Activated CD4-positive, alpha-beta T cell treated with anti-CD3 and anti-CD28 coated beads for 48 hours (primary cell): ENCODE data around the gene TSNAX.

Experiments used
- DNase-seq: peaks from one replicate; pipeline ENCODE4 v3.0.0-alpha.2; 2020

The TSNAX gene

GRCh38 chr1:231604276-231604621 is 75.8 kb downstream of the TSNAX start:
- DNase-seq: no peak

- no peak for DNase-seq
These were observed 77.0 kb downstream of the TSNAX start for GRCh38 chr1:231605149-231606100.

DNA sequence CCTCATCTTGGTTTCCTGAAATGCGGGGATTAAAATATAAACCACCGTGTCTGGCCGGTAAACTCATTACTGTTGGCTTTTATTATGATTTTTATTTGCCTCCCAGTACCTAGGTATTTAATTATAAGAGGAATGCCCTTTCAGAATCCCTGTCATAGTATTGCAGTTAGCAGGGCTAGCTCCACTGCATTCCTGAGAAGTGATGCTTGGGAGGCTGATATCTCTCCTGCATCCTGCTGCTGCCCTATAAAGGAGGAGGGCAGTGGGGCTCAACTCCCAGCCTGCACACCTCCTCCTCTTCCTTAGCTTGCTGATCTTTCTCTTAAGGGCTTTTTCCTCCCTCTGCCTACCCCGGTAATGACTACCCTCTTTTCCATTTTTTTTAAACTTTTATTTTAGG is 78.2 kb downstream of the TSNAX start:
- no peak for DNase-seq

- no peak for DNase-seq
These were observed 81.9 kb downstream of the TSNAX start for GRCh38 chr1:231610388-231610787.

DNA sequence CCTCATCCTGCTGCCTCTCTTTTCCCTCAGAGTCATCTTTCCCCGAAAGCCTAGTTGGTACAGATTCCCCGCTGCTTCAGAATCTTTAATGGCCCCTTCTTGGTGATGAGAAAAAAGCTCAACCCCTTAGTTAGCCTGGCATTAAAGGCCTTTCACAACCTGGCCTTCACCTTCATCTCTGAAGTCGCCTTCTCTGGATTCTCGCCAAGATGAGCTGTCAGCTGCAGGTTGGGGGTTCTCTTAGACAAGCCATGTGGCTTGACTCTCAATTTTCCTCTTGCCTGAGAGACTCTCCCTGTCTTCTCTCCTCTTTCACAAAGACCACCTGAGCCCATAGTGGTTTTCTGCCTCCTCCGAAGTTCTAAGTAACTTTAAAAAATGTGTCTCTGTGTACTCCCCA is 82.6 kb downstream of the TSNAX start:
- no peak for DNase-seq

DNA sequence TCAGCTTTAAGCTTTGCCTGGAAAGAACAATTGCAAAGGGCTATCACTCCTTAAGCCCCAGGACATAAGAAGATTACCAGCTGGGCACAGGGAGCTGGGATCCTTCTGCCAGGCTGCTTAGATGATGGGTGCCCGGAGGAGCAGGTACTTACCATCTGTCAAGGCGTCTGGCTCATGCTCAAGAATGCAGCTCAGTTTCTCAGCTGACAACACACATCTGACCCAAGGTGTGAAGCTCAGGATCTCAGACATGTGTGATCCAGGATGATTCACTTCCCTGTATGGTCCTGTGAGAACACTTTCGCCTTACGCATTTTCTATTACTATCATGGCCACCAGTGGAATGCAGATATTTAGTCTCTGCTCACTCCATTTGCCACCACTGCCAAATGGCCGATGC is 83.4 kb downstream of the TSNAX start:
- DNase-seq: no peak

DNA sequence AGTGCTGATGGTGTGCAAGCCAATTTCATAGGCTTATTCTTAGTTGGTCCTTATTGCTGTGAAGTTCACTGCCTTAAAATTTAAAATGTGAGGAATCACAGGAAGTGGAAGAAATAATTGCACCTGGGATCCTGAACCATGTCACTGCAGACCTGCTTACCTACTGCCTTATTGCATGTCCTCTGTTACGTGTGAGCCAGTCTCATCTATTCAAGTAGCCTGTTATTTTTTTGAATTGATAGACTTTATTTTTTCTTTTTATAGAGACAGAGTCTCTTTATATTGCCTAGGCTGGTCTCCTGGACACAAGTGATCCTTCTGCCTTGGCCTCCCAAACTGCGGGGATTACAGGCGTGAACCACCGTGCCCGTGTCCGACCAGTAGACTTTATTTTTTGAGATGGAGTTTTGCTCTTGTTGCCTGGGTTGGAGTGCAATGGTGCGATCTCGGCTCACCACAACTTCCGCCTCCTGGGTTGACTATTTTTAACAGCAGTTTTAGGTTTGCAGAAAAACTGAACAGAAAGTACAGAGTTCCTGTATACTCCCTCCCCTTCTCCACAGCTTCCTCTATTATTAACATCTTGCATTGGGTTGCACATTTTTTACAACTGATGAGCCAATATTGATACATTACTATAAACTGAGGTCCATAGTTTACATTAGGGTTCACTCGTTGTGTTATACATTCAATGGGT is 84.1 kb downstream of the TSNAX start:
- DNase-seq: peak; percentile 45

DNA sequence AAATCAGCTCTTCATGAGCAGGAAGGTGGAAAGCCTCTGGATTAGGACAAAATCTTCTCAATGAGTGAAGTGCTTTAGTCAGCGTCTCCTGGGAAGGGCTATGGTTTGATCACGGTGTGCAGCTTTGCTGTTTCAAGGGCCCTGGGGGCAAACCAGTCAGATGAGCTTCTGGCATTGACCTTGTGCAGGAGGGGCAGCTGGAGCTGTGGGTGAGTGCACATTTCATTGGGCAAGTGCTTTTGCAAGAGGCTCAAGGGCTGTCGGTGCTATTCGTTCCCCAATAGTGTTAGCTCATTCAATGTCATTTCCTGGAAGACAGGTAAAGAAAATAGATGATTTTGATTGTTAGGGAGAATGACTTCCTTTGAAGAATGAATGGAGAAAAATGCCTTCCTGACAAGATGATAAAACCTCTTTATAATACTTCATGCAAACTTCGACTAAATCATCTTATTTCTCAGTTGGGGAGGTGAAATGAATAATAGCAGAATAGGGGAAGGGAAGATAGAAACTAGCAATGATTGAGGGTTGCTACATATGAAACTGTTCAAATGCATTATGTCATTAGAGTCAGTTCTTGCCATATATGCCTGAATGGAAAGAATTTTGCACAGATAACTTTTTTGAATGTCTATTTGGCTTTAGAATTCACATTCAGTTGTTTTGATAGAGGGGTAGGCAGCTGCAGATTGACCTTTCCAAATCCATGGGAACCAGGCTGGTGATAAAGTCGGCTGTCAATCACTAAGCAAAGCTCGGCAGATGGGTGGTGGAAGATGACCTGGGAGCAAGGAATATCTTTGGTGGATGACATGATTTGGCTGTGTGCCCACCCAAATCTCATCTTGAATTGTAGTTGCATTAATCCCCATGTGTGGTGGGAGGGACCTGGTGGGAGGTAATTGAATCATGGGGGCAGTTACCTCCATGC is 85.2 kb downstream of the TSNAX start:
- DNase-seq: no peak
